ENCODE measurements around the gene SLC9C2.

Gene SLC9C2

DNA sequence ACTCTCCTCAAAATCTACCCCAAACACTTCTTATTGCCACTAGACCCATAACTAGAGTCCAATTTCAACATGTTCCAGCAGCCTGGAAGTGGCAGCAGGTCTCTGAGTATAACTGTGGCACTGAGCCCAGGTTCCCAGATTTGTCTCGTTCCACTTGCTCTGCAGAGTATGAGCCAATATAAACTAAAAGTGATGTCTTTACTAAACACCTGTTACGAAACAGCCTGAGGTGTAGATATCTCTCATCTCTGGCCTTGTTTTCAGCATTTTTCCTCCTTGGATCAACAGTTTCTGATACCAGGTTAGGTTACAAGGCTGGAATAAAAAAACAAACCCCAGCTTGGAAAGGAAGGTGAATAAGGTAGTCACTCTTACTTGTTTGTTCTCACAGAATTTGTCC lies 150.9 kb downstream of the SLC9C2 start:
- no peak for DNase-seq (ENCODE audit: low read depth, low spot score)

All from brain pericyte (primary cell).